HepG2 (cell line): ENCODE data around the gene DAAM1. TPM values are rescaled to one million over a fixed set of nuclear protein-coding genes. Genes with fewer than 3 reads are reported as not detected.

ENCODE experiments used
- MZF1 ChIP-seq: sonication (generic); formaldehyde crosslinking; IDR thresholded peaks from 2 replicates; pipeline ENCODE4 v1.8.1; 2023; ENCODE audit warnings: mild to moderate bottlenecking, missing genetic modification reagents, borderline replicate concordance
- POGZ ChIP-seq: sonication (generic); formaldehyde crosslinking; IDR thresholded peaks from 2 replicates; pipeline ENCODE4 v1.4.0; 2020; ENCODE audit warnings: mild to moderate bottlenecking, missing genetic modification reagents
- PRDM4 ChIP-seq: sonication (generic); formaldehyde crosslinking; IDR thresholded peaks from 2 replicates; pipeline ENCODE4 v1.9.0; 2021; ENCODE audit warnings: missing genetic modification reagents, borderline replicate concordance
- REST ChIP-seq, 2 experiments: IDR thresholded peaks; 2 replicates each; pipeline ENCODE4 v1.6.1; 2011 to 2012; ENCODE audit warnings: low read length in 2 of 2, borderline replicate concordance in 1 of 2, low read depth in 1 of 2, mild to moderate bottlenecking in 1 of 2, moderate library complexity in 1 of 2
- TRIM24 ChIP-seq: sonication (generic); formaldehyde crosslinking; IDR thresholded peaks from 2 replicates; pipeline ENCODE4 v1.8.0; 2022; ENCODE audit warnings: mild to moderate bottlenecking, missing genetic modification reagents
- ZNF547 ChIP-seq: sonication (generic); formaldehyde crosslinking; IDR thresholded peaks from 2 replicates; pipeline ENCODE4 v1.5.1; 2020; ENCODE audit warnings: mild to moderate bottlenecking, missing genetic modification reagents
- ZNF75D ChIP-seq: sonication (generic); formaldehyde crosslinking; IDR thresholded peaks from 2 replicates; pipeline ENCODE4 v1.8.1; 2023; ENCODE audit warnings: missing genetic modification reagents, mild to moderate bottlenecking, borderline replicate concordance
- ZNF792 ChIP-seq: IDR thresholded peaks from 2 replicates; pipeline ENCODE4 v1.6.1; 2016
- polyA plus RNA-seq, 8 experiments: library from polyadenylated mRNA; depleted of rRNA in 3 of 8; stranded (reverse) in 7 of 8; unstranded in 1 of 8; fragments of >200 nt; fragmentation: Illumina TruSeq in 4 of 8; extraction: Trizol in 4 of 8; gene quantifications; 2 replicates each; pipeline versions ENCODE4 v1.2.1 to v1.2.3, GENCODE V29; 2011 to 2016; ENCODE audit warnings: low read depth in 4 of 8, missing spikeins in 1 of 8, mixed read lengths in 1 of 8; ENCODE audit not compliant: insufficient read depth in 1 of 8
- total RNA-seq, 5 experiments: library from RNA; depleted of rRNA; stranded (reverse); fragments of >200 nt; fragmentation: Illumina TruSeq; extraction: Trizol; gene quantifications; 2 replicates each; pipeline ENCODE4 v1.2.3, GENCODE V29; 2016; ENCODE audit warnings: low read depth in 1 of 5
- TF ChIP-seq, protein P1 (sequence below), 2 experiments: sonication (generic) in 1 of 2; formaldehyde crosslinking in 1 of 2; IDR thresholded peaks; 2 replicates each; pipeline versions ENCODE4 v1.6.1 to v1.9.0; 2014 to 2022; ENCODE audit warnings: antibody characterized with exemption in 1 of 2, borderline replicate concordance in 1 of 2, inconsistent platforms in 1 of 2, low read depth in 1 of 2, missing genetic modification reagents in 1 of 2

Gene DAAM1
- total and polyA plus RNA-seq, 2 of the 13 experiments (the other 11 are each of a cell fraction or from before 2014, with no cell fraction given) = 10.9 to 24.5 TPM

DNA sequence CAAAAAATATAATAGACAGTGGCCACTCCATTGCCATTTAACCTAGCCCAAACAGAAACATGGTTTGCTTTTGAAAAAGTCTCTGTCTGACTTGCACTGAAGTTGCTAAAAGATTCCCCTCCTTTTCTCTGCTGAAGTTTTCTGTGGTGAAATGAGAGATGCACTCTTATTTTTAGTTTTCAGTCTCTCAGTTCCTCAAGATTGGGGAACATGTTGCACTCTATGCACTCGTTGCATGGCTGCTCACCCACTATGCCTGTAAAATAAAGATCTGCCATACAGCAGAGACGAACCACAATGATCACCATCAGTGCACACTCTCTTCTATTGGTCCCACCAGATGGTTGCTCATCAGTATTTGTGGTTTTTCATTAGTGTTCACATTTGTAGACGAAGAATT is 13.1 kb upstream of the DAAM1 start (continued):
- TF ChIP-seq, protein P1, sequence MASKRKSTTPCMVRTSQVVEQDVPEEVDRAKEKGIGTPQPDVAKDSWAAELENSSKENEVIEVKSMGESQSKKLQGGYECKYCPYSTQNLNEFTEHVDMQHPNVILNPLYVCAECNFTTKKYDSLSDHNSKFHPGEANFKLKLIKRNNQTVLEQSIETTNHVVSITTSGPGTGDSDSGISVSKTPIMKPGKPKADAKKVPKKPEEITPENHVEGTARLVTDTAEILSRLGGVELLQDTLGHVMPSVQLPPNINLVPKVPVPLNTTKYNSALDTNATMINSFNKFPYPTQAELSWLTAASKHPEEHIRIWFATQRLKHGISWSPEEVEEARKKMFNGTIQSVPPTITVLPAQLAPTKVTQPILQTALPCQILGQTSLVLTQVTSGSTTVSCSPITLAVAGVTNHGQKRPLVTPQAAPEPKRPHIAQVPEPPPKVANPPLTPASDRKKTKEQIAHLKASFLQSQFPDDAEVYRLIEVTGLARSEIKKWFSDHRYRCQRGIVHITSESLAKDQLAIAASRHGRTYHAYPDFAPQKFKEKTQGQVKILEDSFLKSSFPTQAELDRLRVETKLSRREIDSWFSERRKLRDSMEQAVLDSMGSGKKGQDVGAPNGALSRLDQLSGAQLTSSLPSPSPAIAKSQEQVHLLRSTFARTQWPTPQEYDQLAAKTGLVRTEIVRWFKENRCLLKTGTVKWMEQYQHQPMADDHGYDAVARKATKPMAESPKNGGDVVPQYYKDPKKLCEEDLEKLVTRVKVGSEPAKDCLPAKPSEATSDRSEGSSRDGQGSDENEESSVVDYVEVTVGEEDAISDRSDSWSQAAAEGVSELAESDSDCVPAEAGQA (IDR thresholded peaks at IDR 0.05; ENCODE audit: low read depth) = no peak
- TF ChIP-seq, protein P1 (CRISPR knock-in tag; IDR thresholded peaks at IDR 0.05; ENCODE audit: borderline replicate concordance) = no peak
- TF ChIP-seq ZNF75D (CRISPR knock-in tag) (no peak), REST (IDR thresholded peaks at IDR 0.05; ENCODE audit: borderline replicate concordance in 1 of 2, low read depth in 1 of 2, low read length in 2 of 2) (no peak), ZNF792 (CRISPR knock-in tag) (no peak), ZNF547 (CRISPR knock-in tag) (no peak), POGZ (CRISPR knock-in tag) (no peak), MZF1 (no peak), PRDM4 (CRISPR knock-in tag) (no peak), TRIM24 (CRISPR knock-in tag) (no peak)
- TF ChIP-seq, all 625 proteins: peak for 0
